ENCODE results near the gene HP1BP3. TPM values are rescaled to one million over a fixed set of nuclear protein-coding genes. Genes with fewer than 3 reads are reported as not detected.
A peak's percentile ranks its signal among the peaks of the same experiment; 100 is the strongest.

HP1BP3 gene
- total RNA-seq, 1 donor from 2014 or later, result 399 TPM

GRCh38 chr1:20711285-20712214 is 75.6 kb downstream of the HP1BP3 start:
- DNase-seq, result peak; percentile 31

GRCh38 chr1:20710469-20711284 is 76.4 kb downstream of the HP1BP3 start:
- DNase-seq, result no peak

- no peak for DNase-seq
Observed at GRCh38 chr1:20709868-20710267, 77.2 kb downstream of the HP1BP3 start.

- DNase-seq, result no peak
Observed at GRCh38 chr1:20708891-20709290, 78.2 kb downstream of the HP1BP3 start.

GRCh38 chr1:20708057-20708456 is 79.0 kb downstream of the HP1BP3 start:
- no peak for DNase-seq

- DNase-seq, result no peak
Observed at GRCh38 chr1:20706841-20707240, 80.3 kb downstream of the HP1BP3 start.

- DNase-seq, result no peak
Observed at GRCh38 chr1:20705203-20705755, 81.8 kb downstream of the HP1BP3 start.

GRCh38 chr1:20704390-20705202 is 82.5 kb downstream of the HP1BP3 start:
- no peak for DNase-seq

- DNase-seq, result no peak
Observed at GRCh38 chr1:20703124-20703756, 83.9 kb downstream of the HP1BP3 start.

- no peak for DNase-seq
Observed at GRCh38 chr1:20702416-20702815, 84.7 kb downstream of the HP1BP3 start.

- DNase-seq, result no peak
Observed at GRCh38 chr1:20701847-20702246, 85.3 kb downstream of the HP1BP3 start.

- no peak for DNase-seq
Observed at GRCh38 chr1:20701446-20701845, 85.7 kb downstream of the HP1BP3 start.

- DNase-seq, result no peak
Observed at GRCh38 chr1:20700636-20701215, 86.4 kb downstream of the HP1BP3 start.

- DNase-seq, result no peak
Observed at GRCh38 chr1:20699558-20699957, 87.5 kb downstream of the HP1BP3 start.

GRCh38 chr1:20698195-20698910 is 88.8 kb downstream of the HP1BP3 start:
- DNase-seq, result peak; percentile 10

- no peak for DNase-seq
Observed at GRCh38 chr1:20697563-20697962, 89.5 kb downstream of the HP1BP3 start.

- DNase-seq, result peak; percentile 80
Observed at GRCh38 chr1:20696397-20697333, 90.4 kb downstream of the HP1BP3 start.

- no peak for DNase-seq
Observed at GRCh38 chr1:20695515-20695914, 91.6 kb downstream of the HP1BP3 start.

- DNase-seq, result no peak
Observed at GRCh38 chr1:20693623-20694022, 93.5 kb downstream of the HP1BP3 start.
